ENCODE results near the gene FAM124B.

Gene FAM124B

DNA sequence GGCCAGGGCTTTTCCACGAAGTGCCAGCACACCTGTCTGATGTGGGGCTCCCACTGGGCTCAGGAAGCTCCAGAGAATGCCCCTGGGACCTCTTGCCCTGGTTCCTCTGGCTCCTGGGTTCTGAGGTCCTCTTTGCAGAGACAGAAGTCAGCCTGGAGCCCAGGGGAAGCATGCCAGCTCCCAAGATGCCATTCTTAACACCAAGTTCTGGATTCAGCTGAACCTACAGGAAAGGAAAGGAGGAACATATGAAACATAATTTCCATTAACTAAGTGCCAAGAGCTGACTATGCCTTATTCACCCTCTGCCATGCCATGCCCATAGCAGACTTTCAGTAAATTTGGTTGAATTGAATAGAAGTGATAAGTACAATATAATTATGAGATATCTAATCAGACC lies 21.9 kb downstream of the FAM124B start:
- DNase-seq = no peak

DNA sequence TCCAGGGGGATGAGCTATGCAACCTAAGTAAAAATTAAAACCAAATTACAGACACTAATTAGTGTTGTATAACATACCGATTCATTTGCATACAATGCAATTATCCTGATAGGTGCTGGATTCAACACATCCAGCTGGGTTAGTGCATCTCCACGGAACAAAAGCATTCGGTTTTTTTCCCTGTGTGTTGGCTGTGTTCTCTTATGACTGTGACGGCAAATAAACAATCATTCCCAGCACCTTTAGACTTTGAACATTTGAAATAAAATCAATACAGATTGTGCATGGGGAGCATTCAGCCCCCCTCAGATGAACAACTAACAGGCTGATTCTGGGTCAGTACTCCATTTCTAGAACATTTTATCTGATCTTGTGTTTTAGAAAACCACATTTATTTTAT lies 22.7 kb downstream of the FAM124B start:
- DNase-seq = no peak

DNA sequence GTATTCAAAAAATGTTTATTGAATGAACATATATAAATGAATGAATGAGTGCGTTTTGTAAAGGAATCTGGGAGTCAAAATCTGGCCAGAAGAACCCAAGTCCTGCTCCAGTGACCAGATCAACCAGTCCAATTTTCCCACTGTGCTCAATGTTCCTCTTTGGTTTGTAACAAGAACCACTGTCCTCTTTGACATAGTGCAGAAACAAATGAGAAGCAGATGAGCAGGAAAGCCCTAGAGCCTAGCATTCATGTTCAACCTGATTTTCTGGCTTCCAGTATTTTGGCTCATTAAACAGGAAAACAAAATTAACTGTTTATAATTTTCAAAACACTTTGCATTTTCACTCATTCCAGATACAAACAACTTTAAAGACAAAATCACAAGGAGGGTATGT lies 23.2 kb downstream of the FAM124B start:
- no peak for DNase-seq

DNA sequence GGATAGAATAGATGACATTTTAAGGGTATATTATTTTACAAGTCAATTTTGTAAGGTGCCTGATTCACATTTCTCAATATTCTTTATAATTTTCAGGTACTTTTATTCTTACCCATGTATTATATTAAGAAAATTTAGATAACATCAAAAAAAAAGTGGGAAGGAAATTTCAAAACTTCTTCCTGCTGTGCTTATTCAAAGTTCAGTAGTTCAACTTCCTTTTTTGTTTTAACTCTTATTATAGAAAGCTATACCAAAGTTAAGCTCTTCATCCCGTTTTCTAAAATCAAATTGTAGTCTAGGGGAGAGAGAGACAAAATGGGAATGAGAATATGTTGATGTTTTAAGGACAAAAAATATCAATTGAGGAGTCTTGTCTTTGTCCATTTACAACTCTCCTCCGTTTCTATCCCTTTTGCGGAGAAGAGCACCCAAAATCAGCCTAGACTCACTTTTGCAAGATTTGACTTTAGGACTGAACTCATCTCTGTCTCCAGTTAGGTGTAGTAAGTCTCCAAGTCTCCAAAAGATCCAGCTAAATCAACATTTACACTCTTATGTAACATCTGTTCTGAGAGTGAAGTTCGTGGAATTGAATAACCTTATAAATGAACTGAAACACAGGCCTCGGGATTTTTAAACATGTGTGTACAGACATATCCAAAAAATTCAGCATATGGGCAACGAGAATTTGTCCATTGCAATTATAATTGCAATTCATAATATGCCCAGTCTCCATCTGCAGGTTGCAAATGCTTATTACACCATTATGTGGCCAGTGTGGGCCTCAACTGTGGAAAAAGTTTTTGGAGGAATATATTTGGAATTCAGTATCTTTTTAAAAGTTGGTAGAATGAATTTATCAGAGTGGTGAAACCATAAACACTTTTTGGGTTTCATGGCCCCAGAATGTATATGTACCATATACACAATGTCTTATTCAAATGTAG lies 23.9 kb downstream of the FAM124B start:
- DNase-seq = no peak

DNA sequence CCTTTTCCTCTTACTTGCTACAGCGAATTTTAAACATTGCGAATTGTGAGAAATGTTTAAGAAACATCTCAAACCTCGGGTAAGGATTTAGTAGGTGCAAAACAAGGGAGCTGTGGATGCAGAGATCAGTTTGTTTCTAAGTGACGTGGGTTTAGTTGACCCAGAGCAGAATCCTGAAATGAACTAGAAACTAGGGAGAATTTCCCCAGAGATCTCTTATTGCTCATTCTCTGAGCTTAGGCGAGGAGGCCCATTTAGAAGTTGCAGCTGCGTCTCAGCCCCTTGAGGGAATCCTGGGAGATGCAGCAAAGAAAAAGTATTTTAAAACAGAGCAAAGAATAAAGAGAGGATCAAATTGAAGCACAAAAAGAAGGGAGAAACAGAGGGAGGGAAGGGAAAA lies 29.3 kb downstream of the FAM124B start:
- no peak for DNase-seq

DNA sequence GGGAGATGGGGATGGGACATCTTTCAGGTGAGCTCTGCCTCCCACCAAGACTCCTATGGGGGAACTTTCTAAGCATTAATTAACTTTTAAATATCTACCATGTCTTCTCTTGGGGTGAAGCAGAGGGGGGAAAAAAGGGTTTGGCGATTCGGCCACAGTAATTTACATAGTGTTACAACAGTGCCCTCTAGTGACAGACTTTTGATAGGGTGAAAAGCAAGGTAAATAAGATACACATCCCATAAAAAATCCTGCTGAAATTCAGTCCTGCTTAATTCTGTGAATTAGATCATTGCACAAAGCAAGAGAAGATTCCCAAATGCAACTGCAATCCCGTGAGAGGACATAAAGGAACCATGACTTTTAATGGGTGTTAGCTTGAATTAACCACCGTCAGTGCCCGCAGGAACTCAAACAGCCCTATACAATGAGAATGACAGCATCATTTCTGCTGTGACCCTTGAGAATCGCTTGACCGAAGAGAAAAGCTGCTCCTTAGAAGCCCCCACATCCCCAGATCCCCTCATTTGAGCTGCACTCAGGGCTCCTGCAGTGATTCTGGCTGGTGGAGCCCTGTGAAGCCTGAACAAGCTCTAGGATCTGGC lies 32.8 kb downstream of the FAM124B start:
- DNase-seq = no peak

DNA sequence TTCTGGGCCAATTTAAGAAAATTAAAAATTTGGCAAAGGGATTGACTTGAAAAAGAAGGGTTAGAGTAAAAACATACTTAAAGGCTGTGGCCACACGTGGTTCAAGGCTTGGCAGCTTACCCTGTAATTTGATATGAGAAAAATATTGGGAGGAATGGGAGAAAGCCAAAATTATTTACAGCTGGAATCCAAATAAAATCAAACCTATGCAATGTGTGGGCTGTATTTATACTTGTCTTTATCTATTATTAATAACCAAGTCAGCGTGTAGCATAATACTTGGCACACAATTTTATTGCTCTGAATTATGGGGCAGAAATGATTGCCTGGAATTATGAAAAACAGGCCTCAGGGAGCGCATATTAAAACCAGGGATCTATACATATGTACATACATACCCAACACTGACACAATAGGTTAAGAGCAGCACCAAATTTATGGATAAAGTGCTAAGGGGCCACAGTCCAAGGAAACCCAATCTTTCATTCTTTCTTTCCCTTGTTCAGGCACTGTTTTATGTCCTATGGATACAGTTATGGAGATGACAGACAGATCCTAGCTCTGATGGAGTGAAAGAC lies 35.6 kb downstream of the FAM124B start:
- no peak for DNase-seq

DNA sequence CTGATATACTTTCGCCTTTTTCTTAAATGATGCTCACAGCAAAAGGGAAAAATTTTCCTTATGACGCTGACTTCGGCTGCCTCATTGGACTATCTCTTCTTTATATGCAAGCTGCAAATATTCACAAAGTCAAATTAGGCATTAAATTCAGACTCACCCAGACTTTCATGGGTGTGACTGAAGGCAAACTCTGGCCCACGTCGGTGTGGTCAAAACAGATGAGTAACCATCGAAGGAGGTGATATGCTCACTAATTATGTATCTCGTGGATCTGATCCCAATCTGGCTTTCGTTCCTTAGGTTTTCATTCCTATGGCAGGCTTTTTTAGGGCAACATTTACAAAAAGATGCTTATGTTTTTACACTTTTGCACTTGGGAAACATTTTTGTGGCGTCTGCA lies 36.6 kb downstream of the FAM124B start:
- no peak for DNase-seq

DNA sequence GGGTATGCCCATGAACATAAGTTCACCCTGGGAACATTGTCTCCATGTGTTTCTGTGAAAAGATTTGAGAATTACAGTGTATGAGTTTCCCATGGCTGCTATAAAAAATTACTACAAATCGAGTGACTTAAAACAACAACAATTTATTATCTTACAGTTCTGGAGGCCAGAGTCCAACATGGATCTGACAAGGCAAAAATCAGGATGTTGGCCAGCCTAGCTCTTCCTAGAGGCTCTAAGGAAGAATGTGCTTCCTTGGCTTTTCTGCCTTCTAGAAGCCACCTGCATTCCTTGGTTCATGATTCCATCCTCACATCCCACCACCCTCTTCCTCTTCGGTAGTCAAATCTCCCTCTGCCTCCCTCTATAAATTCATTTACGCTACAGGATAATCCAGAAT lies 38.6 kb downstream of the FAM124B start:
- DNase-seq = no peak

DNA sequence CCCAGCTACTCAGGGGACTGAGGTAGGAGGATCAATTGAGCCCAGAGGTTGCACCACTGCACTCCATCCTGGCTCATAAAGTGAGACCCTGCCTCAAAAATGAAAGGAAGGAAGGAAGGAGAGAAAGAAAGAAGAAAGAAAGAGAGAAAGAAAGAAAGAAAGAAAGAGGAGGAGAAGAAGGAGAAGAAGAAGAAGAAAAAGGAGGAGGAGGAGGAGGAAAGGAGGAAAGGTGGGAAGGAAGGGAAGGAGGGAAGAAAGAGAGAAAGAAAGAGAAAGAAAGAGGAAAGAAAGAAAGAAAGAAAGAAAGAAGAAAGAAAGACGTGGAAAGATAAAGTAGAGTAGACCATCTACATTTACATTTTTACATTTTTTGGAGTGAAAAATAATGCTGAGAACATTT lies 39.8 kb downstream of the FAM124B start:
- DNase-seq = no peak

DNA sequence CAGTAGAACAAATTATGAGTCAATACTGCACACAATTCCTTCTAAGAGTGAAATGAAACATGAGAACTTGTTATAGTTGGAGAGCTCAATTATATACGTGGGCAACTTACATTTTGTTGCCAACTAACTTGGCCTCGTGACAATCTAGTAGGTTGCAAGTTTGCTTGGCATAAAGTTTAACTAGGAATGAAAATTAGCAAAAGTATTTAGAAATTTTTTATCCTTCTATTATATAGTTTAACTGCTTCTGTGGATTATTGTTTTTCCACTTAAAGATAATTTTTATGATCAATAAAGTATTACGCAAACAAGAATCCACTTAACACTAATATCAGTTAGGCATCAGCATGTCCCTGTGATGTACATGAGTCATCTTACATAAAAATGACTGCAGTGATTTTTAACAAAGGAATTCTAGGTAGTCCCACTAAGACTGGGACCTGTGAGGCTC lies 41.1 kb downstream of the FAM124B start:
- DNase-seq = no peak

DNA sequence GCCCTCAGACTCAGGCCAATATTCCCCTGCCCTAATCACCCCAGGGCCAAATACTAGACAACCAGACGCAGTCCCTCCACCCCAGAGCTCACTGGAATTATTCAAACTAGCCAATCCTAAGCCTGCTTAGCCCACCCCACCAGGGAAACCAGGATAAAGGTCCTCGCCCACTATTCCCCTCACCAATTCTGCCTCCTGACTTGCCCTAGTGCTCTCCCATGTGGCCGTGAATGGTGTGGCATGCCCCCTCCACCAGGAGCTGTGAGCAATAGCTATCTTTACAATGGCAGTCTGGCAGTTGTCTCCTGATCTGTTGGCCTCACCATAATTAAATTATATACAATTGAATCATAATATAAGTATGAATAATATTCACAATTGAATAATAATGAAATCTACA lies 42.3 kb downstream of the FAM124B start:
- DNase-seq = no peak

DNA sequence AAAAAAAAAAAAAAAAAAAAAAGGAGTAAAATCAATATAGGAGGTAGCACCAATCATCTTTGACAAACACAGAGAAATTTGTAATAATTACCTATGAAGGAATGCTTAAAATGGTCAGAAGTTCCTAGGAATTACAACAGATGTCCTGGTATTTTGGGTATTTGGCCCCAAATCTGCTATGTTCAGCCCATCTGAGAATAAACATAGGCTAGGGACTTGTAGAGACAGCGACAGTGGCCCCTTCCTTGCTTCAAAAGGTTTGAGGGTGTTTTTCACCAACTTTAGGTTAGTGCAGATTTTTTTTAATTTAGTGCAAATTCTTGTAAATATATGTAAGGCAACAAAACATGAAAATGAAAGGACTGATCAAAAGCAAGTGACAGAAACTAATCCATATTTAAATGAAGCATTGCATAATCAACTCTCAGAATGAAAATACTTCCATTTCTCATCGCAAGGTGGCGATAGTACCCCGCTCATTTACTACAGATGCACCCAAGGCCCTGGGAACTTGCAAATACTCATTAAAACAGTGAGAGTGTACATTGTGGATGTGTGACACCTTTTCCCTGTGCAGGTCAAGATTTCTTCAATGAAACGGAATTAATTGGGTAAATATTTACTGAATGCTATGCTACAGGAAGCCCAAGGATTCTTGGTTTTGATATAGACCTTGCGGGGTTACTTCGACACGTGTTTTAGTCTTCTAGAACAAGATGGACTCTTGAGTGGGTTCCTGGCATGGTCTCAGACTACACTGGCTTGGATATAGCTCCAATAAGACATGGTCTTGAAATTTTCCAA lies 44.6 kb downstream of the FAM124B start:
- peak; percentile 17 to 27 for DNase-seq

DNA sequence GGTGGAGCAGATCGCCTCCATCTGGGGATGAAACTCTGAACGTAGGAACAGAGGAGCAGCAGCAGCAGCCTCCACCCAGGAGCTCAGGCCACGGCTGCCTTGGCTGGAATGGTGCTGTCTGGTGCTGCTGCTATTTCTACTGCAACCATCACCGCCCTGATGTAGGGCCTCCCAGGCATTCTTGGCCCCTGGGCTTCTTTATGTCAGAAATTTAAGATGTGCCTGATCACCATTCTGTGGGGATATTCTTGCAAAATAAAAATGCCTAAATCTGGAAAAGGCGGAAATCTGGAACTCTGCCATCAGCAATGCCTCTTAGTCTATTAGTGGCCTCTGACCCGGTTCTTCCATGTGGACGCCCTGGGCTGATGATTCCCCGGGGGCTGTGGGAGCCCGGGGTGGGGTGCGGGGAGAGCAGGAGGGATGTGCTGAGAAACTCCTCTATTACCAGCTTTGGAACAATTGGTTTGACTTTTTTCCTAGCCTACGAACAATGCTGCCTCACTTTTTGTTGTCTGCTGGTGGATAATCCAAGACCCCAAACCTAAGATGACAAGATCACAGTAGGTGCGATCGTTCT lies 47.2 kb downstream of the FAM124B start:
- no peak for DNase-seq

DNA sequence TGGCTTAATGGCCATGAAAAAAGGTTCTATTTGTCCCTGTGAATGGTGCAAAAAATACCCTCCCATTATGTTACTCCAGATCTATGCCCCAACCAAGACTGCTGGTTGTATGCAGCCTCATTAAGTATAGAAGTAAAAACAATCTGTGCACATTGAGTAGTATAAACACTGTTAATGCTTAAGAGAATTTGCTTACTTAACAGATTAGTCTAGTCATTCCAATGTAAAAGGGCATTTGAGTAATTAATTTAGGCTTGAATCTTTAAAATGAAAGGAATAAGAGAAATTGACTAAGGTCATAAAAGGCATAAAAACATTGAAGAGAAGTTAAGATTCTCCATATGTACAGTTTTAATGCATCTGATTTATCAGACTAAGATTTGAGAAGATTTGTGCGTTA lies 51.2 kb downstream of the FAM124B start:
- DNase-seq = no peak

DNA sequence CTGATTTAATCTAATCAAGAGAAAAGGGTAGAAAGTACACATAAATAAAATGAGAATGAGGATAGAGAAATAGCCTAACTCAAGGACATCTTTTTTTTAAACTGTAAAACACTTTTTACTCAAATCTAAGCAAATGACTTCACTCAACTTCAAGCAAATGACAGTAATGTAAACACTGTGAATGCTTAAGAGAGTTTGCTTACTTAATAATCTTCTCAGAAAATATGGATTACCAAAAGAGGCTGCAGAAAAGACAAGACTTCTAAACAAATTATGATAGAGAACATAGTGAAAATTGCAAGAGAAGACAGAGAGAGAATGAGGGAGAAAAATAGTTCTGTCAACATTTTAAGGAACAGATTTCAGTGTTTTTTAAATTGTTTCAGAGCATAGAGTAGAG lies 52.5 kb downstream of the FAM124B start:
- DNase-seq = no peak

DNA sequence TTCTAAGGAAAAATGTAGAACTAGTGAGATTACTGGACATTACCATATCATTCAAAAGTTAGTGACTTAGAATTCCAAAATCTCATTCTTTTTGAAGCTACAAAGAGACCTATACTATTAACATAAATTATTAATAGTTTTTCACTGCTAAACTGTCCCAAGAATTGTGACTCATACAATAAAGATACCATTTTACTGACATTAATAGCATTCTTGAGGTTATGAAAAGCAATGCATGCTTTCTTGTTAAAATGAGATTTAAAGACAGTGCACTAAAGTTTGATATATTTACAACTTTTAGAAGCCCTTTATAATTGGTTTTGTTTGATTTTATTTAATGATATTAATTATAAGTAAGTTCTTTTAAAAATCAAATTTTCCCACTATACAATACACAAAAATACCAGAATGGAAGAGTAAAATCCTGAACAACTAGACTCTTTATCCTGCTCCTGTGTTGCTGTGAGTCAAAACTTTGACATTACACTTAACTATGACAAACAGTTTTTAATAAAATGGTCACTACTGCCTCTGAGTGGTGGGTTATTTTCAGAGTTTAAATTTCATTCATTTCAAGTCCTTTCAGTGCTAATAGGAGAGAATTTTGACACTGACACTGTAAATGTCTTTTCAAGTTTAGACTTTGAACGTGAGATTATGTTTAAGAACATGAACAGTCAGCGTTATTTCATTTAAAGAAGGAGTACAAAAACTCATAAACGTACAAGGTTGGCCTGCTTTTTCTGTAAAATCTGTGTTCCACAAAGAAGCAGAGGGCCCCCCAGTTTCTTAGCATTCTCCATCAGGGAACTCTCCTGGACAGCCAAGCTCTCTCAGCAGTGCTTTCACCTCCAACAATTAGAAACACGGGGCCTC lies 54.5 kb downstream of the FAM124B start:
- DNase-seq = no peak

DNA sequence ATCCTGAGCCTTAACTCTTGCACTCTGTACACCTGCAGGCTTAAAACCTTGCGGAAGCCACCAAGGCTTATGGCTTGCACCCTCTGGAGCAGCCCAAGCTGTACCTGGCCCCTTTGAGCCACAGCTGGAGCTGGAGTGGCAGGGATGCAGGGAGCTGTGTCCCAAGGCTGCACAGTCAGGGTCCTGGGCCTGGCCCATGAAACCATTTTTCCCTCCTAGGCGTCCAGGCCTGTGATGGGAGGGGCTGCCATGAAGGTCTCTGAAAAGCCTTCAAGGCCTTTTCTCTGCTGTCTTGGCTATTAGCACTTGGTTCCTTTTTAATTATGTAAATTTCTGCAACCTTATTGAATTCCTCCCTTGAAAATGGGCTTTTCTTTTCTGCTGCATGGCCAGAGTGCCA lies 56.4 kb downstream of the FAM124B start:
- DNase-seq = no peak

DNA sequence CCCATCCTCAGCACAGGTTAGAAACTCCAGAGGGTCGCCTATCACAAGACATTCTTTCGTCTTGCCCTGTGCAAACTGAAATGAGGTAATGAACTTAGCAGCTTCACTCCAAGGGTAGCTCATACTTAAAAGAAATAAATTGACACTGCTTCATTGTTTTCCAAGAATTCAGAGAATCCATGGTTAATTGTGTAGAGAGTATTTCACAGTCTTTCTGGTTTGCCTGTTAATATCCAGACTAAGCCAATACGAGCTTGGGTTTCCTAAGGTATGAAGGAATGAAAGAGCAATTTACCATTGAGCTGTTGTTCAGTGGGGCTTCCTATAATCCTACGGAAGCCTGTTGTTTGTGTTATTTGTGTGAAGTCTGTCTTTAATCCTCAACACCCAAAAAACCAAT lies 58.7 kb downstream of the FAM124B start:
- DNase-seq = no peak

DNA sequence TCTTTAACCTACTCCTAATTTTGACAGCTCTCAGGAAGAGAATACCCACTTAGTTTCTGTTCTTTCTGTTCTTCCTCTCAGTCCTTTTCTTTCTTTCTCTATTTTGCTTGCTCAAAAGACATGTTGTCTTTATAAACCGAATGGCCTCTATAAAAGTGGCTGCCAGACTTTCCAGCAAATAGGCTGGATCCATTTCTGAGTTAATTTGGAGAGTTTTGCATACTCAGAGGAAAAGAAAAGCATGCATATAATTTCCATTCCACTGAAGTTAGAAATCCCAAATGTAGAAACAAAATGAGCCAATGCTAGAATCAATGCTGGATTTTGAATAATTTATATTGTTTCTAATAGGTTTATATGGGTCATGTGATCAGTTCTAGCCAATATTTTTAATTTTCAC lies 65.9 kb downstream of the FAM124B start:
- DNase-seq = no peak

DNA sequence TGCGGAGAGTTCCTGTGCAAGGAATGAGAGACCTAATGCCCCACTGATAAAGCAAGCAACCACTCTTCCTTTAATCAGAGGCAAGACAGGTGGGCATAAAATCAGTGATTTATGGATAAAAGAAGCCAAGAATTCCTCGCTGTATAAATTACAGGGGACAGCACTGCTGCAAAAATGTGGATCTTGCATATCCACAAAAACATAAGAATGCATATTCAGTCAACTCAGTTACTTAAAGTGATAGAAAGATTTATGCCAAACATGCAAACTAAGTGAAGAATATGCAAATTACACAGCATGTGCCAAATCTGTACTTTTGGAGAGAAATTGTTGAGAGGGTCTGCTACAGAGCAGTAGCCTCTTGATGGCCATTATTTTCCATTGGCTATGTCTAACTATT lies 67.2 kb downstream of the FAM124B start:
- no peak for DNase-seq

All from stimulated activated CD4-positive, alpha-beta T cell treated with anti-CD3 and anti-CD28 coated beads, Interleukin-4, amount 100 ng/mL, for 4 hours (primary cell).